Liver (tissue), 9 donors: ENCODE measurements around the gene CRACR2A. TPM values are rescaled to one million over a fixed set of nuclear protein-coding genes. Genes with fewer than 3 reads are reported as not detected.

Experiments
- DNase-seq: peaks from one replicate; pipeline ENCODE4 v3.0.0-alpha.2; 2017; ENCODE audit warnings: low spot score
- H3K27ac ChIP-seq, 2 donors: one replicate each; pipeline ENCODE4 v1.7.0; 2013; ENCODE audit warnings: inconsistent platforms in 2 of 2, low read length in 2 of 2, control low read depth in 1 of 2, low read depth in 1 of 2, mild to moderate bottlenecking in 1 of 2
- H3K27me3 ChIP-seq, 4 donors: one replicate each; pipeline versions ENCODE4 v1.6.1 to v1.7.0; 2013; ENCODE audit warnings: low read length in 3 of 4, inconsistent platforms in 1 of 4, mild to moderate bottlenecking in 1 of 4, moderate library complexity in 1 of 4; ENCODE audit not compliant: control insufficient read depth in 4 of 4, insufficient read depth in 4 of 4
- H3K36me3 ChIP-seq, 4 donors: one replicate each; pipeline versions ENCODE4 v1.6.1 to v1.7.0; 2013; ENCODE audit warnings: low read length in 3 of 4, mild to moderate bottlenecking in 3 of 4, low read depth in 1 of 4, moderate library complexity in 1 of 4; ENCODE audit not compliant: control insufficient read depth in 4 of 4, insufficient read depth in 3 of 4
- H3K4me1 ChIP-seq, 4 donors: one replicate each; pipeline versions ENCODE4 v1.6.1 to v1.7.0; 2013; ENCODE audit warnings: low read length in 3 of 4, mild to moderate bottlenecking in 3 of 4, moderate library complexity in 1 of 4; ENCODE audit not compliant: control insufficient read depth in 4 of 4, insufficient read depth in 4 of 4
- H3K4me3 ChIP-seq, 3 donors: one replicate each; pipeline versions ENCODE4 v1.6.1 to v1.7.0; 2013; ENCODE audit warnings: low read length in 3 of 3, control low read depth in 1 of 3, low read depth in 1 of 3, mild to moderate bottlenecking in 1 of 3
- H3K9ac ChIP-seq, 2 donors: one replicate each; pipeline ENCODE4 v1.7.0; 2013; ENCODE audit warnings: low read length in 2 of 2, mild to moderate bottlenecking in 2 of 2, moderate library complexity in 2 of 2, control low read depth in 1 of 2, low read depth in 1 of 2
- H3K9me3 ChIP-seq, 4 donors: one replicate each; pipeline versions ENCODE4 v1.6.1 to v1.7.0; 2013; ENCODE audit warnings: low read length in 3 of 4; ENCODE audit not compliant: control insufficient read depth in 4 of 4
- FOXA1 ChIP-seq: IDR thresholded peaks from 2 replicates; pipeline ENCODE4 v1.6.1; 2016; ENCODE audit warnings: antibody characterized with exemption
- FOXA2 ChIP-seq: IDR thresholded peaks from 2 replicates; pipeline ENCODE4 v1.6.1; 2016; ENCODE audit warnings: antibody characterized with exemption
- HNF4G ChIP-seq: IDR thresholded peaks from 2 replicates; pipeline ENCODE4 v1.6.1; 2016; ENCODE audit warnings: antibody characterized with exemption
- NR2F2 ChIP-seq: IDR thresholded peaks from 2 replicates; pipeline ENCODE4 v1.6.1; 2016; ENCODE audit warnings: antibody characterized with exemption
- RAD21 ChIP-seq, 2 donors: IDR thresholded peaks; 2 replicates each; pipeline ENCODE4 v1.6.1; 2016; ENCODE audit warnings: antibody characterized with exemption in 2 of 2, mild to moderate bottlenecking in 2 of 2
- RXRA ChIP-seq, 2 donors: IDR thresholded peaks; 2 replicates each; pipeline ENCODE4 v1.6.1; 2017 to 2018; ENCODE audit warnings: antibody characterized with exemption in 2 of 2, mild to moderate bottlenecking in 1 of 2
- SP1 ChIP-seq: IDR thresholded peaks from 2 replicates; pipeline ENCODE4 v1.6.1; 2018; ENCODE audit warnings: antibody characterized with exemption, mild to moderate bottlenecking
- YY1 ChIP-seq: IDR thresholded peaks from 2 replicates; pipeline ENCODE4 v1.6.1; 2016; ENCODE audit warnings: antibody characterized with exemption, mild to moderate bottlenecking
- WGBS: extraction: QIAGEN DNeasy Blood & Tissue Kit; methylation state at CpG from one replicate; pipeline ENCODE4 v1.1.7; 2013; 5-methylcytosine and 5-hydroxymethylcytosine counted together
- polyA plus RNA-seq, 2 donors: library from polyadenylated mRNA; stranded (reverse) in 1 of 2; unstranded in 1 of 2; fragments of 200-250 nt in 1 of 2; fragments of >200 nt in 1 of 2; fragmentation: Nextera tagmentation in 1 of 2; extraction: Ambion mirVana in 1 of 2; gene quantifications; one replicate each; pipeline versions ENCODE4 v1.2.1 to v1.2.3, GENCODE V29; 2013 to 2015
- total RNA-seq, 2 donors: library from RNA; depleted of rRNA; stranded (reverse); fragments of >200 nt; gene quantifications; one replicate each; pipeline ENCODE4 v1.2.3, GENCODE V29; 2014
- TF ChIP-seq, protein P1 (sequence below): fragments of 150-350 bp; IDR thresholded peaks from 2 replicates; pipeline ENCODE4 v1.5.1; 2017; ENCODE audit warnings: improper control_type of control experiment, low read depth, low read length; ENCODE audit not compliant: missing input control
- TF ChIP-seq, protein P2 (sequence below): IDR thresholded peaks from 2 replicates; pipeline ENCODE4 v1.6.1; 2016; ENCODE audit warnings: antibody characterized with exemption, mild to moderate bottlenecking
- donor health status: healthy.
- donor health status: healthy.
- donor health status: healthy.
- donor health status: healthy.
- donor health status: healthy.

Gene CRACR2A
- total and polyA plus RNA-seq, 4 donors = 0.33 to 4.2 (median 1.4) TPM

DNA sequence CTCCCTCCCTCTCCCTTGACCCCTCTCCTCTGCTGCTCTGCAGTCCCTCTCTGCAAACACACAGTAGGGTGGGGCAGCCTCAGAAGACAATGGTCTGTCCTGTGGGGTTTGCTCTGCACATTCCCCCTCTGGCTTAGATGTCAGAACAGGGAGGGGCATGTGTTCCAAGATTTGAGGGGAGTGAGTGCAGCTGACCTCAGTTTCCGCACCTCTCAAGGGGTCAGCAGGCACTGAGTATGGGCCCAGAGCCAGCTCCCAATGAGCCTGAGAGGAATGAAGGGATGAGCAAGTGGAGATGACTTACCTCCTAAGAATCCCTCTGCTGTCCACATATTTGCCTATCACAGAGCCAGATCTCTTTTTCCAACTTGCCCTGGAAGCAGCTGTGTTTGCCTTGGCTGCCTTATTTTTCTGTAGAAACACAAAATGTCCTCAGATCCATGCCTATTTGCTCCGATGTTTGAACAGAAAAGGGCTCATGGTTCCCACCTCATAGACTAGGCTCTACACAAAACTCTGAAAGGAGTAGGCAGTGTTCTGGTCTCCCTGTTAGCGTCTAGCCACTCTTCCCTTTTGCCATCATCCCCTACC lies 111.4 kb downstream of the CRACR2A start (continued):
- TF ChIP-seq, protein P1, sequence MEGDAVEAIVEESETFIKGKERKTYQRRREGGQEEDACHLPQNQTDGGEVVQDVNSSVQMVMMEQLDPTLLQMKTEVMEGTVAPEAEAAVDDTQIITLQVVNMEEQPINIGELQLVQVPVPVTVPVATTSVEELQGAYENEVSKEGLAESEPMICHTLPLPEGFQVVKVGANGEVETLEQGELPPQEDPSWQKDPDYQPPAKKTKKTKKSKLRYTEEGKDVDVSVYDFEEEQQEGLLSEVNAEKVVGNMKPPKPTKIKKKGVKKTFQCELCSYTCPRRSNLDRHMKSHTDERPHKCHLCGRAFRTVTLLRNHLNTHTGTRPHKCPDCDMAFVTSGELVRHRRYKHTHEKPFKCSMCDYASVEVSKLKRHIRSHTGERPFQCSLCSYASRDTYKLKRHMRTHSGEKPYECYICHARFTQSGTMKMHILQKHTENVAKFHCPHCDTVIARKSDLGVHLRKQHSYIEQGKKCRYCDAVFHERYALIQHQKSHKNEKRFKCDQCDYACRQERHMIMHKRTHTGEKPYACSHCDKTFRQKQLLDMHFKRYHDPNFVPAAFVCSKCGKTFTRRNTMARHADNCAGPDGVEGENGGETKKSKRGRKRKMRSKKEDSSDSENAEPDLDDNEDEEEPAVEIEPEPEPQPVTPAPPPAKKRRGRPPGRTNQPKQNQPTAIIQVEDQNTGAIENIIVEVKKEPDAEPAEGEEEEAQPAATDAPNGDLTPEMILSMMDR = no peak

DNA sequence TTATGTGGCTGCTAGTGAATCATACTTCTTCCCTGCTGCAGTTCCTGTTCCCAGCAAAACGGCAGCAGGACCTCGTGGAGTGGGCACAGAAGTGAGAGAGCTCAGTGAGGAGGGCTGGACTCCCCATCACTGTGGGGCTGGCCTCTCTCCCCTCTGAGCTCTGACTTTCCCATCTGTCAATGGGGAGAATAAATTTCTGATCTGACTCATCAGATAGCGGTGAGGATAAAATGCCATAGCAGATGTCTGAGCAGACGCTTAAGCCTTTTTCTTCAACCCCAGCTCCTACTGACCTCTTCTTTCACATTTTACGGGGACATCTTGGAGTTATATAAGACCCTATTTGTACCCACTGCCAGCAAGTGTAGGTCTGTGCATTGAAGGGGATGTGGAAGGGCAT lies 116.6 kb downstream of the CRACR2A start:
- peaks cover 0 to 3% (median 1%) of the 10 kb centered on the region in 4 donors for H3K36me3 ChIP-seq
- TF ChIP-seq RXRA (IDR thresholded peaks at IDR 0.05) = no peak
- no peaks in the 10 kb centered on the region for H3K27me3 ChIP-seq
- DNase-seq = no peak
- H3K4me1 ChIP-seq = no peaks in the 10 kb centered on the region
- WGBS = 93% methylated on average over 5 of the region's 5 CpGs
- H3K9ac ChIP-seq = no peak overlapping the region
- no peaks in the 10 kb centered on the region for H3K9me3 ChIP-seq
- no peak overlapping the region for H3K27ac ChIP-seq
- H3K4me3 ChIP-seq = no peak overlapping the region

DNA sequence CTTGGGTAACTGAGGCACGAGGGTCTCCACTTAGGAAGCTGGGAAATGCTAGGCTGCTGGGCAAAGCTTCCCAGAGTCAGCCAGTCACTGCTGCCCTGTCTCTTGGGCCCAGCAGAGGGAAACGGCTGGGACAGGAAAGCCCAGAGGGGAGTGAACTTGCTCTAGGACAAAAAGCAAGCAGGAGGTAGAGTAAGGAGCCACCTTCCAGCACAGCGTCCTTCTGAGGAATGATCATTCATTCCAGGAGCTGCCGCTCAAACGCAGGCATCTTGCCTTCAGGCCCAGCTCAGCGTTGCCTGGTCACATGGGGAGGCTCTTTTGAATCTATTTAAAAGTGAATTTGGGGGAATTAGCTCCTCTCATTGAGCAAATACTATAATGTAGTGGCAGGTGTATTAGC lies 118.6 kb downstream of the CRACR2A start:
- Histone ChIP-seq H3K9ac (no peak overlapping the region), H3K4me3 (no peak overlapping the region), H3K27ac (no peak overlapping the region), H3K27me3 (no peaks in the 10 kb centered on the region), H3K4me1 (no peaks in the 10 kb centered on the region), H3K9me3 (no peaks in the 10 kb centered on the region), H3K36me3 (peaks cover 0 to 3% (median 0%) of the 10 kb centered on the region in 4 donors)
- WGBS = 91% methylated on average over 6 of the region's 6 CpGs
- no peak for DNase-seq
- TF ChIP-seq FOXA2 (no peak), SP1 (no peak), FOXA1 (no peak), HNF4G (no peak), RAD21 (IDR thresholded peaks at IDR 0.05) (no peak), NR2F2 (no peak), YY1 (no peak)
- TF ChIP-seq, protein P1 = no peak
- TF ChIP-seq, protein P2, sequence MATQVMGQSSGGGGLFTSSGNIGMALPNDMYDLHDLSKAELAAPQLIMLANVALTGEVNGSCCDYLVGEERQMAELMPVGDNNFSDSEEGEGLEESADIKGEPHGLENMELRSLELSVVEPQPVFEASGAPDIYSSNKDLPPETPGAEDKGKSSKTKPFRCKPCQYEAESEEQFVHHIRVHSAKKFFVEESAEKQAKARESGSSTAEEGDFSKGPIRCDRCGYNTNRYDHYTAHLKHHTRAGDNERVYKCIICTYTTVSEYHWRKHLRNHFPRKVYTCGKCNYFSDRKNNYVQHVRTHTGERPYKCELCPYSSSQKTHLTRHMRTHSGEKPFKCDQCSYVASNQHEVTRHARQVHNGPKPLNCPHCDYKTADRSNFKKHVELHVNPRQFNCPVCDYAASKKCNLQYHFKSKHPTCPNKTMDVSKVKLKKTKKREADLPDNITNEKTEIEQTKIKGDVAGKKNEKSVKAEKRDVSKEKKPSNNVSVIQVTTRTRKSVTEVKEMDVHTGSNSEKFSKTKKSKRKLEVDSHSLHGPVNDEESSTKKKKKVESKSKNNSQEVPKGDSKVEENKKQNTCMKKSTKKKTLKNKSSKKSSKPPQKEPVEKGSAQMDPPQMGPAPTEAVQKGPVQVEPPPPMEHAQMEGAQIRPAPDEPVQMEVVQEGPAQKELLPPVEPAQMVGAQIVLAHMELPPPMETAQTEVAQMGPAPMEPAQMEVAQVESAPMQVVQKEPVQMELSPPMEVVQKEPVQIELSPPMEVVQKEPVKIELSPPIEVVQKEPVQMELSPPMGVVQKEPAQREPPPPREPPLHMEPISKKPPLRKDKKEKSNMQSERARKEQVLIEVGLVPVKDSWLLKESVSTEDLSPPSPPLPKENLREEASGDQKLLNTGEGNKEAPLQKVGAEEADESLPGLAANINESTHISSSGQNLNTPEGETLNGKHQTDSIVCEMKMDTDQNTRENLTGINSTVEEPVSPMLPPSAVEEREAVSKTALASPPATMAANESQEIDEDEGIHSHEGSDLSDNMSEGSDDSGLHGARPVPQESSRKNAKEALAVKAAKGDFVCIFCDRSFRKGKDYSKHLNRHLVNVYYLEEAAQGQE = no peak
